GOT3 (cell line): ENCODE data around the gene PPP3R2.
"Not testable (repeated sequence)": the region's sequence is repeated elsewhere in the genome, so short reads cannot be mapped to it uniquely, and the experiment has no call there.

ENCODE experiments used
- DNase-seq: peaks from one replicate; lab custom pipeline; 2025; ENCODE audit warnings: mixed read lengths; lab: John Stamatoyannopoulos, UW

Gene PPP3R2, protein sequence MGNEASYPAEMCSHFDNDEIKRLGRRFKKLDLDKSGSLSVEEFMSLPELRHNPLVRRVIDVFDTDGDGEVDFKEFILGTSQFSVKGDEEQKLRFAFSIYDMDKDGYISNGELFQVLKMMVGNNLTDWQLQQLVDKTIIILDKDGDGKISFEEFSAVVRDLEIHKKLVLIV

DNA sequence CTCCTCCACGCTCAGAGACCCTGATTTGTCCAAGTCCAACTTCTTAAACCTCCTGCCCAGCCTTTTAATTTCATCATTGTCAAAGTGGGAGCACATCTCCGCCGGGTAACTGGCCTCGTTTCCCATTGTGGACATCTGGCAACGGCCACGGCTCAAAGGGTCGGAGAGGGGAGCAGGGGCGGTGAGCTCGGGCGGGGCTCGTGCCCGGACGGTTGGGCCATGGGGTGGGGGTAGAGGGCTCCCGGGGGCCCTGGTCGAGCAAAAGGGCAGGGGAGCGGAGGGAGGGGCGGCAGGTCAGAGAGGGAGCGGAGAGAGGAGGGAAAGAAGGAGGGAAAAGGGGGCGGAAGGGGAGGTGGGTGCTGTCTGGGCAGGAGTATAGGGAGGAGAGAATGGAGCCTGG lies at the start of gene PPP3R2:
PPP3R2 (minus strand) TSS at position 174 of the 400 bp plus-strand sequence; CDS start at position 126, 48 bp downstream.
- no peak for DNase-seq

DNA sequence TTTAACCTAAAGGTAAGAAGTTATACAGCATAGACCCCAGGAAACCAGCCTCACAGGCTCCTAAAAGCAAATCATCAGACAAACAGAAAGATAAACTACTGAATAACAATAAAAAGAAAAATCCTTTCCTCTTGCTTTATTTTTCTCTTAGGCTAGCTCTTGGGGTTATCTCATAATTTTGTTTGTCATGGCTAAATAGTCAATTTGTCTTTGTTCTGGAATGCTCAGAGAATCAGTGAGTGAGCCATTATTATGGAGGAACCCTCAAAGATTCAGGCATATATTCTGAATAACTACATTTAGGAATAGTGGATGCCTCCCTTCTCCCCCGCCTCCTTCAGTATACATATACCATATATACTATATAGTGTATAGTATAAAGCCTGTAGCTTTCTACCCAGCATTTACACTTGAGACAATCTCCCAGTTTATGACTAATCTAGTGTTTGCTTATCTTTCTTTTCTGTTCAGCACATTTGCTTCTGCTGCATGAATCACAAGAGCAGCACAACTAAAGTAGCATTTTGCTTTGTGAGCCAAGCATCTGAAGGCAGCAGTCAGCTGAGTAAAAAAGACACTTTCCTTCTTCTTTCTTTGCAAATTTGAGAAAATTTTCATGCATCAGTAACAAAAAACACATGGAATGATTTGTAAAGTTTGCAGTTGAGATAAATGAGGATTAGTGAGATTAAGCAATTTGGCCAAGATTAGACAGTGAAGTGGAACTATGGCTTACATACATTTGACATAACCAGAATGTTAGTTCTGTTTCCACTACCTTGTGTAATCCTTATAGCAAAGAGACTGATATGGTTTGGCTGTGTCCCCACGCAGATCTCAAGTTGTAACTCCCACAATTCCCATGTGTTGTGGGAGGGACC lies 45.3 kb upstream of the PPP3R2 start:
- DNase-seq, result no peak

DNA sequence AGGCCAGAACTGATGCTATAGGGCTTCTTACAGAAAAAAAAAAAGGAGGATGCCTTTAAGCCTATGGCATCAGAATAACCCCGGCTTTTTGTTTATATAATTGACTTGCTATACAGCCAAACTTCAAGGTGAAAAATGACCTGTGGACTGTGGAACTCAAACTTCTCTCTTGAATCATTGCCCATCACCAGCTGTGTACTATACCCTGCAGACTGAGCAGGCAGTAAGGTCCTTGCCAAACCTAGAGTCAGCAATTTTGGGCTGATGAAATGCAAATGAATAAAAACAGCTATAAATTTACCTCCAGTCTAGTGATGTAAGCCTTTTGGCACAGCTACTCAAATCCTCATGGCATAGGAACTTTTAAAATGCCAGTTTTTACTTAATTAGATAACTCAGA lies 44.5 kb upstream of the PPP3R2 start:
- no peak for DNase-seq

DNA sequence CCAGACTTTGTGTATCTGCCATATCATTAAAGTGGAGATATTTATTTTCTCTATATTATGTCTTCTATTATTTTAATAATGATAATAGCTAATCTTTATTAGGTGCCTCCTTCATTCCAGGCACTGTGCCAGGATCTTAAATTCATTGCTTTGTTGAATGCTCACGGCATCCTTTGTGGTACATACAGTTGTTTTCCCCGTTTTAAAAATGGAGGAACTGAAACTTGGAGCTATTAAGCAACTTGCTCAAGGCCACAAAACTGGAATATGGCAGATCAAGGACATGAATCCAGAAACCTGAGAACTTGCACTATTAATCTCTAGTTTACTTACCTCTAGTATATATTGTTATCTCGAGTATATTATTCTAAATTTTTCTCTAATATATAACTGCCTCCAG lies 41.5 kb upstream of the PPP3R2 start:
- no peak for DNase-seq

DNA sequence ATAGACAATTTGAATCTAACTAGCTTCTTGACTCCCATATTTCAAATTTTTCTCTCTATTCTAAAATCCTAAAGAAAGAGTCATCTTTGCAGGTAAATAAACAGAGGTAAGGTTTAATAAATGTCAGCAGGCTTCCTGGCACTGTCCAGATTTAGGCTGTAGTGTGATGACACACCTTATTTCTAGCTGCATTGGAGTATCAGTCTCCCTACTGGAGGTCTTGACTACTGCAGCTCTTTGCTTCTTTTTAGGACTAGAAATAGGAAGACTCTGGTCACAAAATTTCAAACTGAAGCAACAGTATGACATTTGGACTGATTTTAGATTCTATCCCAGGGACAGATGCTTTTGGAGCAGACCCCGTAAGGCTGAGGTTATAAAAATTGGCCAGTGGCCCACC lies 40.7 kb upstream of the PPP3R2 start:
- no peak for DNase-seq

DNA sequence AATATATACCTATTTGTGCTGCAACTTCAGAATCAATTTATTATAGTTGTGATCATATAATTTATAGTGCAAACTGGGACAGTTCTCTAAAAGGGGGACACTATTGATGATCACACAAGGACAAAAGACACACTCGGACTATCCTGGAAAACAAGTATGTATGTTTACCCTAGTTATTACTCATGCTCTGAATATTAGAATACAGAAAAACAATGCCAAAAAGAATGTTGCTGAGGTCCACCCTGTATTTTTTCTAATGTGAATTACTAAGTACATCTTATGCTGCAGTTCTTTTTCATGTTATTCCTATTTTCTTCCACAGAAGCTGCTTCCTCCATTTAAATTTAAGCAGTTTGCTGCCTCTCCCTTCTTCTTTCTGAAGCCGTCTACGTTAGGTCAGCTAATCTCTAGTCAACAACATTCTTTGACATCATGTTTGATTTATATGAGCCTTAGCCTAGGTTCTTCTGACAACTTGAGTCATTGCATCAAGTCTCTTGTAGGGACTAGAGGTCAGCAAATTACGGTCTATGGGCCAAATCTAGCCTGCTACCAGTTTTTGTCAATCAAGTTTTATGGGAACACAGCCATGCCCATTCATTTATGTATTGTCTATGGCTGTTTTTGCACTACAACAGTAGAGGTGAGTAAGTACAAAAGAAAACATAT lies 40.1 kb upstream of the PPP3R2 start:
- no peak for DNase-seq

DNA sequence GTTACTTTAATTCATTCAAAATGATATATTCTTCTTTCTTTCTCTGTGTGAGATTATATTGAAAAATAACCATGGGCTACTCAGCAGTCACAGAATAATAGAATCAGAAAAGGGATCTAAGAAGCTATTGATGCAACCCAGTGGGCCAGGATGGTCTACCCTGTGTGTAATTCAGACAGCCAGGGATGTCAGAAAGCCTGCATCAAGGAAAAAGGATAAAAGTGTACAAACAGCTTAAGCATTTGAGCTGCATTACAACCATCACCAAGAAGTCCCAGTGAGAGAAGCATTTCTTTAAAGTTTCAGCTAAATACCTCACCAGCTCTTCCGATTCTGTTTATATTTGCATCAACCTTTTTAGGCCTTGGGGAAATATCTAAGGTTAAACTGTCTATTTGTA lies 37.8 kb upstream of the PPP3R2 start:
- no peak for DNase-seq

DNA sequence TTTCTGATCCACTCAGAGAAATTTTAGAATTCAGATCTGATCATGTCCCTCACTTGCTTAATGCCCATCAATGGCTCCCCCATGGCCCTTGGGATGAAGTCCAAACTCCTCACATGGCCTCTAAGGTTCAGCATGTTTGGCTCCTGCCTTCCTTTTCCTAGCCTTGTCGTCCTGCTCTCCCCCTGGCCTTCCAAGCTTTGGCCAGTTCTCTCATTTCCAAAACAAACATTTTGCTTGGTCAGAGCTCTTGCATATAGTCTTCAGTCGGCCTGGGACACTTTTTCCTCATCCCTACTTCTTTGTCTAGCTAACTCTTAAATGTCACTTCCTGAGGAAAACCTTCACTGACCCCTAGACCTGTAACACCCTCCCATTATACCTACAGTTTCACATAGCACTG lies 37.1 kb upstream of the PPP3R2 start:
- no peak for DNase-seq

DNA sequence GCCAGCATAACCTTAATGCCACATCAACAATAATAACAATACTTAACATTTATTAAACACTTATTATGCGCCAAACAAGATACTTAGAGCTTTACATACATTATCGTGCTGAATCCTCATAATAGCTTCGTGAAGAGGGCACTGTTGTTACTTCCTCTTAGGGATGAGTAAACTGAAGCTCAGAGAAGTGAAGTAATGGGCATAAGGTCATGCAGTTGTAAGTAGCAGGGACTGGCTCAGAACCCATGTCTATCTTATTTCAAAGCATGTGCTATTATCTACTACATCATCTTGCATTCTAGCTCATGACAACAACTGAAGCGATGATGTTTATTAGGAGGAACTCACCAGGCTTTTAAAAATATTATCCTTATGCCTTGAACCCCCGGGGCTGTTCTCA lies 34.9 kb upstream of the PPP3R2 start:
- no peak for DNase-seq

DNA sequence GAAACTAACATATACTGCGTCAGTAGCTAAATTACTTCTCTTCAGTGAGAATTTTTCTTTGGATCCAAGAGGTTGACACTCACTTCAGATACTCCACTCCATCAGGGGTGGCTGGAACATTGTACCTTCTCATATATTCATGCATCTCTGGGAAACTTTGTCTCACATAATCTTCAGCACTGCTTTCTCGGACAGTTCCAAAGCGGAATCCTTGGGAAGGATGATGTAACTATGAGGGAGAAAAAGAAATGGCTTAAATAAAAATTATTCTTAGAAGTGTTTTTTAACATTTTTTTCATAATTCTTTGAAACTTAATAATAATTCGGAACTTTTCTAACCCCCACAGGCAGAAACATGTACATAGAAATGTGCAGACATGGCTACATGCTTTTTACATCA lies 33.4 kb upstream of the PPP3R2 start:
- no peak for DNase-seq

DNA sequence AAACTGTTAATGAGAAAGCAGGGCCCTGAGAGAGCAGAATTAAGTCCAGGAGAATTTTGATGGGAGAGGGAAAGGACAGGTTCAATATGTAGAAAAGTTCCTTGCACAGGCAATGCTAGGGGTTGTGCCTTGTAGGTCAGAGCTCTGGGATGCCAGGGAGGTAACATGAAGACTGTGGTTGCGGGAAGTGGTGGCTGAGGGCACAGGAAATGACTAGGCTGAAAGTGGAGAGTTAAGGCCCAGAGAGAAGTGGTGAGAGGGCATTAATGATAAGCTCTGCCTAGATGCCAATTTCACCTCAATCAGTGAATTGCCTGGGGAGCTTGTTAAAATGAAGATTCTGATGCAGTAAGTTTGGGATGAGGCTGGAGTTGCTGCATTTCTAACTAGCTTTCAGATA lies 31.5 kb upstream of the PPP3R2 start:
- DNase-seq, result no peak

DNA sequence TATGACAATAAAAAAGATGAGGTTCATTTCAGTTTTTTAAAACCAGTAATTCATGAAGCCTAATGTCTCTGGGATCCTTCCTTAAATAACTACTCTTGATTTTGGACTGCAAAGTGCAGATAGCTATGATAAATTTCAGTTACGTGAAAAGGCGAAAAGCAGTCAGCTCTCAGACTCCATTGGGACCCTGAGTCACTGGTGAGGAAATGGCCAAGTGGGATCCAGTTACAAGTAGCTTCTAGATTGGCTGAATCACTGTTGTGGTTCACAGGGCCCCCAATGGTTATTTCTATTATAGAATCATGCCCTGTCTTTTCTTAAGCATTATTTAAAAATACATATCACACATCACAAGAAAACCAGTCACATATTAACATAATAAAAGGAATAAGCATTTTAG lies 31.1 kb upstream of the PPP3R2 start:
- DNase-seq, result no peak

DNA sequence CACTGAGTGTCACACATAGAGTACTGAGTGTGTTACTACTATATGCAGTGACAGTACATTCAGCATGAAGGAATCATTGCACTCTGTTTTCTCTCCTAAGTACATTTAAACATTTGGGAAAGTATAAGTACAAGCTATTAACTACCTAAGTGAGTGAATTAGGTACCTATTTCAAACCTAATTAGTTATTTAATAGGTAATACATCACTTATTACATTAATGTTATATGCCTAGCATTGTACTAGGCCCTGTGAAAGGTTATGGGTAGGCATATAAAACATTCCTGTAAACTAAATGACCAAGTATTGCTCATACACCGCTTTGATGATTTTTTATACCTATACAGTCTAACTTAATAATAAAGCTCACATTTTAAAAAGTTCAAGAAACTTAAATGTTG lies 25.7 kb upstream of the PPP3R2 start:
- no peak for DNase-seq

DNA sequence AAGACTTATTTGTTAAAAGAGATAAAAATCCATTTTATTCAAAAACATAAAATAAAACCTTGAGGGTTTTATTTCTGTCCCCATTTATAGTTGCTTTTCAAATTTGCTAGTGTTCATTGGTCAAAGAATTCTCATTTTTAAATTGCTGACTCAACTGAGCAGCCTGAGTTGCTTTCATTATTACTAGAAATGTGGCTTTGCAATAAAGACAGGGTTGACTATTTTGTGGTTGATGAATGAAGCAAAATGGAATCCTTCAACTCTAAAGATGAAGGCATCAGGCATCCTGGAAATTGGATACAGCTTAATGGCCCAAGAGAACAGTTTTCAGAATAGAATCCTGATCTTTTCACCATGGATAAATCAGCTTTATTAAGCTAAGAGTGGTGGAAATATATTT lies 23.9 kb upstream of the PPP3R2 start:
- no peak for DNase-seq

DNA sequence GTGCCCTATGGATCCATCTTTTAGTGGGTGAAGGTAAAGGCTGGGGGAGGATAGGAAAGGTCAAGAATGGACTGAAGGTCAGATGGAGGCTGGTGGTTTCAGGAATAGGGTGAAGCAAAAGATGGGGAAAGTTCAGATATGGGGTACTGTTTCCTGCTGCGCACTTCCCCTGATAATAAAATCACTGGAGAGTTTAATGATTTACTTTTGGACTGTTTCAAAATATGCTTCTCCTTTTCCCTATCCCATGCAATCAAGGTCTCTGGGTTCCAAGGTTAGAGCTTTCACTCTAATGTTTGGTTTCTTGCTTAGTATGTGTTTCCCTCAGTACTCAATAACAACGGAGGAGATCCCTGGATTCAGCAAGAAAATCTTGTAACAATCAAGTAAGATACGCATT lies 10.8 kb upstream of the PPP3R2 start:
- DNase-seq, result no peak

DNA sequence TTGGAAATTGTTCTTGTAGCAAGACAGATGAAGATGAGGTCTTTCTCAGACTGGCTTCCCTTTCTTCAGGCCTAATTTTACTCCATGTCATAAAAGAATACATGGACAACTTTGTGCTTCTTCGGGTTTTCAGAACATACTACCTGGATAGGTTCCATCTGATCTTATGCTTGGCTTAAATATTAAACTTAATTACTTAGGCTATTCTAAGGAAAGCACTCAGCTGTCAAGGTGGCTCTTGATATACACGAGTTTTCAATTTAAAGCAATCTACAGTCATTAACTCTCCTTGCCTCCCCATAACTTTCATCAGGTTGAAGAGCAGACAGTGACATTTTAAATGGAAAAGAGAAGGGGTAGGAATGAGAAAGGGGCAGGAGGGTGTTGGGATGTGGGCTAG lies 9.5 kb upstream of the PPP3R2 start:
- DNase-seq, result no peak

DNA sequence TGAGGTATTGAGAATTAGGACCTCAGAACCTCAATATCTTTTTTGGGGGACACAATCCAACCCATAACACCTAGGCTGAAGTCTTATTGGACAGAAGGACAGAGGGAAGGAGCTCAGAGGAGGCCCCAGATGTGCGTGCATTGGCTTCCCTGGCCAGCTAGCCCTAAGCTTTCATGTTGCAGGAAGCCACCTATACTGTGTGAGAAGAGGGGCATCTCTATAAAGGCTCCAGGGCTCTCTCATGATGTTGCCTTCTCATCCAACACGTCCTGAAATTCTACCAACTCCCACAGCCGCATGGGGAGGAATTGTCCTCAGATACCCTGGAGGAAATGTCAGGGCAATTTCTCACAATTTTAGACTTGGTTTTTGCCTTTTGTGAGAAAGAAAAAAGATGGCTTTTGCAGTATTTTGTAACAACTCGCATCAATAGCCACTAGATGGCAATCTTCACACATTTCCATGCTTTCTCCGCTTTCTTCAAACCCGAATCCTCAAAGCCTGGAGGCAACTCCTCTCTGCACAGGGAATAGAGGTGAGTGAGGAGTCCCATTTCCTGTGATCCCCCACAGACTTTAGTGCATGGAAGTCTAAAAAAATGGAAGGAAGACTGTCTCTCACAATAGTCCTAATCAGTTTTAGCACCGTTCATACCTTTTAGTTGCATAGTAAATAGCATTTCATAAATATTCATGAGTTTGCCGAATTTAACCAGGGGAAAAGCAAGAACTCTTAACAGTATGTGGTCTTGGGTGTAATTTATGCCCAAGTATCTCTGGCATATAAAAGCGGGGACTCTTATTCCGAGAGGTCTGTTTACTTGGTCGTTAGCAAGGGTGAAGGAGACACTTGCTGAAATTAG lies 7.4 kb upstream of the PPP3R2 start:
- no peak for DNase-seq

DNA sequence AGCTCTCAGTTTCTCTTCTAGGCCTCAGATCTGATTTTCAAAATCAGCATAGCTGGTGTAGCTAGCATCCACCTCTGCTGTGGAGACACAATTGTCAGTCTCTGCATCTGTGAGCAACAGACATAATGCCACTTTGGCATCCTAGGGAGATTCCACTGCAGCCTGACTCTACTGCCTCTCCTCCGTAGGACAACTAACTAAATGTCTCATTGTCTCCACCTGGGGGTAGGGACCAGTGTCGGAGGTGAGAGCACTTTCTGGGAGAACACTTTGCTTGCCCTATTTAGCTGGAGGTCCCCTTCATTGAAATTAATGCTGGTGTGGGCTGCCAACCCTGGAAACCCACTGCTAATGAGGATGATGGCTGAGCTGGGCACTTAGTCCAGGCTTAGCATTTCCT lies 1.4 kb downstream of the PPP3R2 start:
- no peak for DNase-seq

DNA sequence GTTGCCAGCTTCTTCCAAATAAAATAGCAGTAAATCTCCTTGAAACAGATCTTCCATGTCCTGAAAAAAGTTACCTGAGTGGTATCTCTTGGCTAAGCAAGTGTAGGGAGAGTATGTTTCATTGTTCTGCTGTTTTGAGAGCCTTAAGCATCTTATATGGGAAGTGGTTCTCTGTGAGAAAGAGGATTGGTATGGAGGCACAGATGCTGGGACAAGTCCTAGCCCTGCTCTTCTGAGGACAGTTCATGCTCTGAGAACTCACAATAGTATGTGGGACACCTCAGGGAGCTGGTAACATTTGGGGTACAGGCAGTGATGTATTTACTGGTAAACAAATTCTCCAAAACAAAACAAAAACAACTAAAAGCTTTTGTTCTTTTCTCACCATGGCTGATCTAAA lies 2.0 kb downstream of the PPP3R2 start:
- no peak for DNase-seq

DNA sequence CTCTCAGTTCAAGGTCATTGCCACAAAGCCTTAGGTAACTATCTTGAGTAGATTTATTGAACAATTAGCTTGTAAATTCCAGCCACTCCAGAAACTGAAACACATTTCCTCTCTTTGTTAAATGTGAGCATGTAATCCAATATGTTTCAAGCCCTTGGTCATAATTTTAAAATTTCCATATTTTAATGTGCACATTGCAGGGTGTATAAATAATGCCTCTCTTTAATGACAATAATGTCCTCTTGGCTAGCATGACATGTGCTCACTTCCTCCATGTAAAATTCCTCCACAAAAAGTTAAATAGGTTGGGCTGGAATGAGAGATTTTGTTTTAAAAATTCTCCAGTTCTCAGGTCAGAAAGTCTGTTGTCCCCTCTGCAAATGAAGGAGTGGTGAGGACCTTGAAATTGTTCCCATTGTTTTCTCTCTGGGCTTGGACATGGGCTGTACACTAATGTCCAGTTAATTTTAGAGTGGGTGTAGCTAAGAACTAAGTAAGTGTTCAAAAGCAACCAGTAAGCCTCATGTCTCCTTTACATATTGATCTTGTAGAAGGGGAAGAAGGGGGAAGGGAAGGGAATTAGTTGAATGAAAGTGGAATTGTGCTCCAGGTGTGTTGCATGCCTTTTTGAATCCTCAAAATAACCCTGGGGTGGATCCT lies 2.9 kb downstream of the PPP3R2 start:
- no peak for DNase-seq

DNA sequence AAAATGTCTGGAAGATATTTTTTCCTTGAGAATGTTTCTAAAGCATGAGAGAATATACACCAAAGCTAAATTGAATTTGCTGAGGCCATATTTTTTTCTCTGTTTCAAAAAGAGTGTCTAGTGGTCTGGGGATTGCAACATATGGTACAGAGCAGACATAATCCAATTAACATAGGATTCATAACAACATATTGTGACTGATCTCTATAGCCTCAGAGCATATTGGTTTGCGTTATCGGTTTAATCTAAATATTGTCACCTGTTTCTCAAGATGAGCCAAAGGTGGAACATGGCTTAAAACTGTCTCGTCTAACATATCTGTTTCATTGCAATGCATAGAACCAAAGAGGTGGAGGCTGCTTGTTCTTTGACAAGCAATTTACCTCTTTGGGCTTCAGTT lies 3.9 kb downstream of the PPP3R2 start:
- no peak for DNase-seq

DNA sequence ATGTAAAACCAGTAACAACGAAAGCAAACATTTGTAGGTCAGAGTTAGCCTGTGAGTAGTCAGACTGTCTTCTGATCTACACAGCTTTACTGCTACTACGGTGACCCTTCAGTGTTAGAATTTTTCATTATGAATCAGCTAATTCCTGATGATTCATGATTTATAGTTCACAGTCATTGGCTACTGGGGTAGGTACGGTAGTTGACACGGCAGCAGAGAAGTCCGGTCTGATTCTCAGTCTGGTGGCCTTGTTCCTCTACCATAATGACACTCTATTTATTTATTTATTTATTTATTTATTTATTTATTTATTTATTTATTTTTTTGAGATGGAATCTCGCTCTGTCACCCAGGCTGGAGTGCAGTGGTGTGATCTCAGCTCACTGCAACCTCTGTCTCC lies 4.7 kb downstream of the PPP3R2 start:
- not testable (repeated sequence) for DNase-seq
